OCI-LY7 (cell line): ENCODE data around the gene TST. TPM values are rescaled to one million over a fixed set of nuclear protein-coding genes. Genes with fewer than 3 reads are reported as not detected.

Source experiments
- BruUV-seq: library from RNA; stranded (reverse); fragments of 400-500 nt; replicated peaks from 2 replicates; lab custom pipeline; 2021; lab: Mats Ljungman, UMichigan
- CTCF ChIA-PET: fragments of 300-600 bp; sonication (Branson Sonifier 250); formaldehyde crosslinking; loops from one replicate; lab custom pipeline; 2022; ENCODE audit warnings: antibody characterized with exemption; ENCODE audit not compliant: unreplicated experiment; lab: Charles Lee
- POLR2A ChIA-PET: fragments of 300-600 bp; sonication (Branson Sonifier 250); formaldehyde crosslinking; loops from one replicate; lab custom pipeline; 2022; ENCODE audit warnings: antibody characterized with exemption; lab: Charles Lee
- DNase-seq: peaks from one replicate; pipeline ENCODE4 v3.0.0-alpha.2; 2015; ENCODE audit warnings: low spot score
- H2AFZ ChIP-seq: fragments of 200-600 bp; sonication (generic), shearing (Covaris generic); 2 replicates; pipeline ENCODE4 v1.6.1; 2014; ENCODE audit warnings: mild to moderate bottlenecking, antibody characterized with exemption, low read length, moderate library complexity
- H3K27ac ChIP-seq: fragments of 200-600 bp; sonication (generic); 2 replicates; pipeline ENCODE4 v1.5.1; 2014; ENCODE audit warnings: mixed run types, low read depth, mild to moderate bottlenecking, moderate library complexity, low read length, inconsistent platforms; ENCODE audit not compliant: poor library complexity, severe bottlenecking
- H3K36me3 ChIP-seq: fragments of 200-600 bp; sonication (generic); 2 replicates; pipeline ENCODE4 v1.6.1; 2014; ENCODE audit warnings: mild to moderate bottlenecking, antibody characterized with exemption, low read length, moderate library complexity, mixed read lengths; ENCODE audit not compliant: insufficient read depth
- H3K4me1 ChIP-seq: fragments of 200-600 bp; sonication (generic); 2 replicates; pipeline ENCODE4 v1.5.1; 2014; ENCODE audit warnings: mild to moderate bottlenecking, low read length; ENCODE audit not compliant: insufficient read depth, poor library complexity, severe bottlenecking
- H3K4me2 ChIP-seq: fragments of 200-600 bp; sonication (generic); 2 replicates; pipeline ENCODE4 v1.6.1; 2014; ENCODE audit warnings: mild to moderate bottlenecking, low read length
- H3K4me3 ChIP-seq: fragments of 200-600 bp; sonication (generic); 2 replicates; pipeline ENCODE4 v1.5.1; 2014; ENCODE audit warnings: mild to moderate bottlenecking, low read depth, low read length; ENCODE audit not compliant: poor library complexity, severe bottlenecking
- H3K79me2 ChIP-seq: fragments of 200-600 bp; sonication (generic); 2 replicates; pipeline ENCODE4 v1.6.1; 2016; ENCODE audit warnings: low read depth, mild to moderate bottlenecking, low read length, moderate library complexity, mixed read lengths; ENCODE audit not compliant: insufficient read depth
- H3K9me2 ChIP-seq: fragments of 200-600 bp; sonication (generic); 2 replicates; pipeline ENCODE4 v1.6.1; 2016; ENCODE audit warnings: mild to moderate bottlenecking, low read length, mixed read lengths; ENCODE audit not compliant: insufficient read depth
- H3K9me3 ChIP-seq: fragments of 200-600 bp; sonication (generic); 2 replicates; pipeline ENCODE4 v1.6.1; 2014; ENCODE audit warnings: mild to moderate bottlenecking, mixed run types, low read length, mixed read lengths
- H4K20me1 ChIP-seq: fragments of 200-600 bp; sonication (generic); 2 replicates; pipeline ENCODE4 v1.6.1; 2014; ENCODE audit warnings: mild to moderate bottlenecking, antibody characterized with exemption, low read length, moderate library complexity, mixed read lengths; ENCODE audit not compliant: insufficient read depth
- EZH2phosphoT487 ChIP-seq: fragments of 200-600 bp; sonication (generic); IDR thresholded peaks from 2 replicates; pipeline ENCODE4 v1.6.1; 2018; ENCODE audit warnings: low read depth, borderline replicate concordance, mild to moderate bottlenecking, mixed run types, antibody characterized with exemption, low read length, moderate library complexity, mixed read lengths
- intact Hi-C: fragments of 100-400 bp; cut with micrococcal nuclease; formaldehyde crosslinking; loops from one replicate; pipeline ENCODE4 v1.10.0; 2022; ENCODE audit not compliant: unreplicated experiment
- total RNA-seq, 2 experiments: library from RNA; depleted of rRNA in 1 of 2; stranded (reverse); fragments of >200 nt in 1 of 2; shearing (Covaris generic) in 1 of 2; gene quantifications; 2 replicates each; pipeline ENCODE4 v1.2.3, GENCODE V29; 2014 to 2022
- TF ChIP-seq, protein P1 (sequence below): fragments of 200-600 bp; sonication (generic); conservative IDR thresholded peaks from 2 replicates; pipeline ENCODE4 v1.5.1; 2014; ENCODE audit warnings: mild to moderate bottlenecking, antibody characterized with exemption, low read length, moderate library complexity, mixed read lengths

TST gene
- total RNA-seq, 2 experiments from 2014 or later = 36.0 to 41.5 TPM

DNA sequence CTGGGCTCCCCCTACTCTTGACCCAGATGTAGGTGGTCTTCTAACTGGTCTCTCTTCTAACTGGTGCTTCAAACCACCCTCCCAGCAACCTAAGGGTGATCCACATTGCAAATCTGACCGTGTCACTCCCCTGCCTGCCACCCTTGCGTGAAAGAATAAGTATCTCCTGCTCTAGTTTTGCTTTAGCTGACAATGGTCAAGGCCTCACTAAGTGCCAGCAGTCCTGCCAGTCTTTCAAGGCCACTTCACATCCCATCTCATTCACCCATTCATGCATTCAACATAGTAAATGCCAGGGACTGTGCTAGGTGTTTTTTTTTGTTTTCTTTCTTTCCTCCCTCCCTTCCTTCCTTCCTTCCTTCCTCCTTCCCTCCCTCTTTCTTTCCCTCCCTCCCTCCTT, 30.0 kb upstream of the TST start:
- H2AFZ ChIP-seq = no peak overlapping the region
- ChIA-PET CTCF (no interaction called here), POLR2A (no interaction called here)
- TF ChIP-seq, protein P1, sequence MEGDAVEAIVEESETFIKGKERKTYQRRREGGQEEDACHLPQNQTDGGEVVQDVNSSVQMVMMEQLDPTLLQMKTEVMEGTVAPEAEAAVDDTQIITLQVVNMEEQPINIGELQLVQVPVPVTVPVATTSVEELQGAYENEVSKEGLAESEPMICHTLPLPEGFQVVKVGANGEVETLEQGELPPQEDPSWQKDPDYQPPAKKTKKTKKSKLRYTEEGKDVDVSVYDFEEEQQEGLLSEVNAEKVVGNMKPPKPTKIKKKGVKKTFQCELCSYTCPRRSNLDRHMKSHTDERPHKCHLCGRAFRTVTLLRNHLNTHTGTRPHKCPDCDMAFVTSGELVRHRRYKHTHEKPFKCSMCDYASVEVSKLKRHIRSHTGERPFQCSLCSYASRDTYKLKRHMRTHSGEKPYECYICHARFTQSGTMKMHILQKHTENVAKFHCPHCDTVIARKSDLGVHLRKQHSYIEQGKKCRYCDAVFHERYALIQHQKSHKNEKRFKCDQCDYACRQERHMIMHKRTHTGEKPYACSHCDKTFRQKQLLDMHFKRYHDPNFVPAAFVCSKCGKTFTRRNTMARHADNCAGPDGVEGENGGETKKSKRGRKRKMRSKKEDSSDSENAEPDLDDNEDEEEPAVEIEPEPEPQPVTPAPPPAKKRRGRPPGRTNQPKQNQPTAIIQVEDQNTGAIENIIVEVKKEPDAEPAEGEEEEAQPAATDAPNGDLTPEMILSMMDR = no peak
- TF ChIP-seq EZH2phosphoT487 = no peak
- no peaks in the 10 kb centered on the region for H4K20me1 ChIP-seq
- intact Hi-C loops = no loop called here
- no peak overlapping the region for H3K4me2 ChIP-seq
- H3K27ac ChIP-seq = no peak overlapping the region
- BruUV-seq = no TSS peak
- H3K4me1 ChIP-seq = peaks cover 13% of the 10 kb centered on the region
- H3K36me3 ChIP-seq = no peaks in the 10 kb centered on the region
- H3K79me2 ChIP-seq = no peaks in the 10 kb centered on the region
- H3K4me3 ChIP-seq = no peak overlapping the region
- no peaks in the 10 kb centered on the region for H3K9me2 ChIP-seq
- DNase-seq = no peak
- no peaks in the 10 kb centered on the region for H3K9me3 ChIP-seq

DNA sequence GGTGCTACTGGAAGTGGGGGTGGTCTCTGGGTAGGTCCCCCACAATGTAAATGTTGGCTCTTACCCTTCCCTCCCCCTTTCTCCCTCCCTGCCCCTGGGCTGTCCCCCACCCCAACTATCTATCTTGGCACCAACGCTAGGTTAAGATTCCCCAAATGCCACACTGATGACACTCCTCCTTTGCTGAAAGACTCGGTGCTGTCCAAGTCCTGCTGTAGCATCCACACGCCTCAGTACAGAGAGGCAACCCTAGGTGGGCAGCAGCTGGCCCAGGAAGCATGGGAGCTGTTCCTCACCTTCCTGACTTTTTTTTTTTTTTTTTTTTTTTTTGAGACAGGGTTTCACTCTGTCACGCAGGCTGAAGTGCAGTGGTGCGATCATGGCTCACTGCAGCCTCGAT, 28.9 kb upstream of the TST start:
- Histone ChIP-seq H4K20me1 (no peaks in the 10 kb centered on the region), H3K27ac (no peak overlapping the region), H2AFZ (no peak overlapping the region), H3K9me3 (no peaks in the 10 kb centered on the region), H3K36me3 (no peaks in the 10 kb centered on the region), H3K4me3 (no peak overlapping the region), H3K9me2 (no peaks in the 10 kb centered on the region), H3K4me2 (no peak overlapping the region), H3K4me1 (peaks cover 7% of the 10 kb centered on the region), H3K79me2 (no peaks in the 10 kb centered on the region)
- no TSS peak for BruUV-seq
- POLR2A ChIA-PET = interaction anchor here (0.7 kb wide), 1 partner anchor 1296 kb away, joined by 3 read pairs; no protein-coding TSS in a partner anchor
- CTCF ChIA-PET = no interaction called here
- DNase-seq = no peak
- intact Hi-C loops = no loop called here
- TF ChIP-seq, protein P1 = no peak
- no peak for TF ChIP-seq EZH2phosphoT487

DNA sequence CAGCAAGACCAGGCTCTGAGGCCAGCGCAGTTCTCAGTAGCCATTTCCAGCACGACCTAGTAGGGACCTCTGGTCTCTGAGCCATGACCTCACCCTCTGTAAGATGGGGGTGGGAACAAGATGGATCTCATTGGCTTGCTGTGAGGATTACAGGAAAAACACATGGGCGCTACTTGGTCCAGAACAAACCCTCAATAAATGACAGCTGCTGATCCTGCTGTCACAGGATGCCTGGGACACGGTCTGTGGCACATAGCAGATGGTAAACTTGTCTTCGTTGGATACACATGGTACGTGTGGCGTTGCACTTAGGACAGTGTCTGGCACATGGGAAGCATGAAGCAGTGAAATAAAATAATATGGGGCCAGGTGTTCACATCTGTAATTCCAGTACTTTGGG, 27.8 kb upstream of the TST start:
- Histone ChIP-seq H3K4me1 (peaks cover under 1% of the 10 kb centered on the region), H3K9me2 (no peaks in the 10 kb centered on the region), H3K4me3 (no peak overlapping the region), H4K20me1 (no peaks in the 10 kb centered on the region), H3K79me2 (no peaks in the 10 kb centered on the region), H2AFZ (no peak overlapping the region), H3K36me3 (no peaks in the 10 kb centered on the region), H3K4me2 (no peak overlapping the region), H3K9me3 (no peaks in the 10 kb centered on the region), H3K27ac (no peak overlapping the region)
- DNase-seq = no peak
- ChIA-PET POLR2A (interaction anchor here (1.6 kb wide), 1 partner anchor 27 kb away, joined by 3 read pairs; no protein-coding TSS in a partner anchor), CTCF (no interaction called here)
- intact Hi-C loops = no loop called here
- no peak for TF ChIP-seq EZH2phosphoT487
- TF ChIP-seq, protein P1 = no peak
- no TSS peak for BruUV-seq
